Neural cell (in vitro differentiated cells): ENCODE measurements around the gene PRND. TPM values are rescaled to one million over a fixed set of nuclear protein-coding genes. Genes with fewer than 3 reads are reported as not detected.

Experiments
- H2AFZ ChIP-seq: fragments of 200-600, 300-800 bp; sonication (generic), shearing (Covaris generic); 2 replicates; pipeline ENCODE4 v1.6.0; 2014; ENCODE audit warnings: low read depth, mild to moderate bottlenecking, antibody characterized with exemption, low read length, moderate library complexity
- H3F3A ChIP-seq: fragments of 200-600 bp; shearing (Covaris generic); 2 replicates; pipeline ENCODE4 v1.6.1; 2016; ENCODE audit warnings: mild to moderate bottlenecking, moderate library complexity, mixed read lengths, antibody characterized with exemption, low read length; ENCODE audit not compliant: insufficient read depth, poor library complexity, severe bottlenecking
- H3K27ac ChIP-seq: fragments of 200-600, 300-800 bp; sonication (generic), shearing (Covaris generic); 2 replicates; pipeline ENCODE4 v1.5.1; 2014; ENCODE audit warnings: mild to moderate bottlenecking, low read length, moderate library complexity
- H3K27me3 ChIP-seq: fragments of 300-800, 200-600 bp; sonication (generic), shearing (Covaris generic); 2 replicates; pipeline ENCODE4 v1.6.0; 2014; ENCODE audit warnings: mild to moderate bottlenecking, low read depth, low read length, moderate library complexity; ENCODE audit not compliant: insufficient read depth
- H3K36me3 ChIP-seq: fragments of 300-800, 200-600 bp; sonication (generic), shearing (Covaris generic); 2 replicates; pipeline ENCODE4 v1.5.1; 2014; ENCODE audit warnings: mild to moderate bottlenecking, antibody characterized with exemption, low read length, moderate library complexity; ENCODE audit not compliant: insufficient read depth
- H3K4me2 ChIP-seq: fragments of 300-800, 200-600 bp; sonication (generic), shearing (Covaris generic); 2 replicates; pipeline ENCODE4 v1.6.0; 2014; ENCODE audit warnings: mild to moderate bottlenecking, low read length
- H3K4me3 ChIP-seq: fragments of 300-800, 200-600 bp; sonication (generic), shearing (Covaris generic); 2 replicates; pipeline ENCODE4 v1.5.1; 2014; ENCODE audit warnings: mild to moderate bottlenecking, low read length, moderate library complexity
- H3K79me2 ChIP-seq: fragments of 200-600 bp; shearing (Covaris generic); replicated peaks from 2 replicates; pipeline ENCODE4 v1.6.0; 2014; ENCODE audit warnings: mild to moderate bottlenecking, low read length, moderate library complexity; ENCODE audit not compliant: insufficient read depth
- H3K9ac ChIP-seq: fragments of 300-800, 200-600 bp; sonication (generic), shearing (Covaris generic); 2 replicates; pipeline ENCODE4 v1.6.1; 2016; ENCODE audit warnings: mild to moderate bottlenecking, low read length, mixed read lengths
- H3K9me2 ChIP-seq: fragments of 200-600 bp; shearing (Covaris generic); 2 replicates; pipeline ENCODE4 v1.6.1; 2016; ENCODE audit warnings: mild to moderate bottlenecking, low read length, mixed read lengths; ENCODE audit not compliant: insufficient read depth
- H3K9me3 ChIP-seq: fragments of 200-600, 300-800 bp; sonication (generic), shearing (Covaris generic); 2 replicates; pipeline ENCODE4 v1.6.1; 2016; ENCODE audit warnings: mild to moderate bottlenecking, mixed run types, low read length, moderate library complexity, mixed read lengths
- H4K20me1 ChIP-seq: fragments of 200-600 bp; shearing (Covaris generic); 2 replicates; pipeline ENCODE4 v1.6.1; 2016; ENCODE audit warnings: mild to moderate bottlenecking, mixed run types; ENCODE audit not compliant: insufficient read depth
- CTCF ChIP-seq: fragments of 450-650 bp; IDR thresholded peaks from 2 replicates; pipeline ENCODE4 v1.5.1; 2014; ENCODE audit warnings: antibody characterized with exemption, mild to moderate bottlenecking, moderate library complexity; ENCODE audit not compliant: poor library complexity, severe bottlenecking
- EP300 ChIP-seq: fragments of 450-650 bp; conservative IDR thresholded peaks from 2 replicates; pipeline ENCODE4 v1.6.1; 2014; ENCODE audit warnings: antibody characterized with exemption, mild to moderate bottlenecking, moderate library complexity; ENCODE audit not compliant: poor library complexity, severe bottlenecking
- EZH2 ChIP-seq: fragments of 200-600, 300-800 bp; shearing (Covaris generic), sonication (generic); IDR thresholded peaks from 2 replicates; pipeline ENCODE4 v1.6.1; 2014; ENCODE audit warnings: antibody characterized with exemption, low read length, borderline replicate concordance, mild to moderate bottlenecking; ENCODE audit not compliant: insufficient read depth, poor library complexity, severe bottlenecking
- MXI1 ChIP-seq: fragments of 450-650 bp; conservative IDR thresholded peaks from 2 replicates; pipeline ENCODE4 v1.6.1; 2014; ENCODE audit warnings: antibody characterized with exemption, mild to moderate bottlenecking; ENCODE audit not compliant: poor library complexity, severe bottlenecking
- POLR2AphosphoS5 ChIP-seq: IDR thresholded peaks from 2 replicates; pipeline ENCODE4 v1.6.1; 2012
- RAD21 ChIP-seq: fragments of 450-650 bp; conservative IDR thresholded peaks from 2 replicates; pipeline ENCODE4 v1.6.1; 2014; ENCODE audit warnings: antibody characterized with exemption, mild to moderate bottlenecking, moderate library complexity
- REST ChIP-seq: IDR thresholded peaks from 2 replicates; pipeline ENCODE4 v1.6.1; 2012; ENCODE audit warnings: borderline replicate concordance
- SMC3 ChIP-seq: fragments of 450-650 bp; conservative IDR thresholded peaks from 2 replicates; pipeline ENCODE4 v1.6.1; 2014; ENCODE audit warnings: antibody characterized with exemption, mild to moderate bottlenecking, moderate library complexity; ENCODE audit not compliant: poor library complexity
- TAF1 ChIP-seq: IDR thresholded peaks from 2 replicates; pipeline ENCODE4 v1.6.1; 2012; ENCODE audit warnings: low read depth
- polyA minus RNA-seq: library from RNA; depleted of rRNA, polyadenylated mRNA; stranded (reverse); fragments of >200 nt; gene quantifications from 2 replicates; pipeline ENCODE4 v1.2.3, GENCODE V29; 2014
- polyA plus RNA-seq: library from polyadenylated mRNA; depleted of rRNA; stranded (reverse); fragments of >200 nt; gene quantifications from 2 replicates; pipeline ENCODE4 v1.2.3, GENCODE V29; 2014

The PRND gene
- polyA plus RNA-seq (not detected in 2 replicates), polyA minus RNA-seq (not detected in 2 replicates)

- no peak within 1 kb of the TSS for H3K9ac ChIP-seq
- TF ChIP-seq TAF1, result no peak
- TF ChIP-seq SMC3, result no peak
- TF ChIP-seq POLR2AphosphoS5, result no peak
- TF ChIP-seq EZH2, result no peak
- TF ChIP-seq MXI1, result no peak
- no peak for TF ChIP-seq CTCF
- TF ChIP-seq REST, result no peak
- TF ChIP-seq EP300, result no peak
- TF ChIP-seq RAD21, result no peak
- H4K20me1 ChIP-seq, result no peaks in the 10 kb centered on the region
- H3K79me2 ChIP-seq, result no peaks in the 10 kb centered on the region
- H3K27me3 ChIP-seq, result no peaks in the 10 kb centered on the region
- H3K36me3 ChIP-seq, result no peaks in the 10 kb centered on the region
- H3K9me3 ChIP-seq, result no peaks in the 10 kb centered on the region
- no peaks in the 10 kb centered on the region for H3K9me2 ChIP-seq
- H2AFZ ChIP-seq, result no peak within 1 kb of the TSS
- H3K27ac ChIP-seq, result no peak within 1 kb of the TSS
- H3K4me2 ChIP-seq, result no peak within 1 kb of the TSS
- H3F3A ChIP-seq, result no peaks in the 10 kb centered on the region
- no peak within 1 kb of the TSS for H3K4me3 ChIP-seq
Observed at GRCh38 chr20:4721719-4722118, at the start of gene PRND. Gene PRND, plus strand, starts transcription at chr20:4721909. Its CDS starts 2,643 bp downstream, at chr20:4724552.

- TF ChIP-seq MXI1 (no peak), RAD21 (no peak), TAF1 (no peak), EP300 (no peak), POLR2AphosphoS5 (no peak), REST (no peak), EZH2 (no peak), CTCF (no peak), SMC3 (no peak)
- H3K36me3 ChIP-seq, result no peaks in the 10 kb centered on the region
- no peaks in the 10 kb centered on the region for H3K27me3 ChIP-seq
- no peaks in the 10 kb centered on the region for H3F3A ChIP-seq
- H3K9ac ChIP-seq, result no peak overlapping the region
- no peak overlapping the region for H2AFZ ChIP-seq
- H3K9me2 ChIP-seq, result no peaks in the 10 kb centered on the region
- H3K4me3 ChIP-seq, result no peak overlapping the region
- H3K79me2 ChIP-seq, result no peaks in the 10 kb centered on the region
- H4K20me1 ChIP-seq, result no peaks in the 10 kb centered on the region
- H3K27ac ChIP-seq, result no peak overlapping the region
- H3K9me3 ChIP-seq, result no peaks in the 10 kb centered on the region
- no peak overlapping the region for H3K4me2 ChIP-seq
Observed at GRCh38 chr20:4672948-4673347, 48.8 kb upstream of the PRND start.
